HG03378 (cell line): ENCODE data around the gene AFDN.

Experiments used
- ATAC-seq: cut with Tn5 transposase; IDR thresholded peaks from one replicate; pipeline ENCODE4 v1.9.1; 2021; ENCODE audit warnings: mild to moderate bottlenecking, moderate library complexity; ENCODE audit not compliant: unreplicated experiment

The AFDN gene

GRCh38 chr6:167838207-167838748 lies 11.6 kb downstream of the AFDN start:
- no peak for ATAC-seq

- ATAC-seq: no peak
These were observed 12.6 kb downstream of the AFDN start for GRCh38 chr6:167839343-167839742.

- no peak for ATAC-seq
These were observed 13.0 kb downstream of the AFDN start for GRCh38 chr6:167839755-167840154.

GRCh38 chr6:167840160-167840525 lies 13.4 kb downstream of the AFDN start:
- no peak for ATAC-seq

DNA sequence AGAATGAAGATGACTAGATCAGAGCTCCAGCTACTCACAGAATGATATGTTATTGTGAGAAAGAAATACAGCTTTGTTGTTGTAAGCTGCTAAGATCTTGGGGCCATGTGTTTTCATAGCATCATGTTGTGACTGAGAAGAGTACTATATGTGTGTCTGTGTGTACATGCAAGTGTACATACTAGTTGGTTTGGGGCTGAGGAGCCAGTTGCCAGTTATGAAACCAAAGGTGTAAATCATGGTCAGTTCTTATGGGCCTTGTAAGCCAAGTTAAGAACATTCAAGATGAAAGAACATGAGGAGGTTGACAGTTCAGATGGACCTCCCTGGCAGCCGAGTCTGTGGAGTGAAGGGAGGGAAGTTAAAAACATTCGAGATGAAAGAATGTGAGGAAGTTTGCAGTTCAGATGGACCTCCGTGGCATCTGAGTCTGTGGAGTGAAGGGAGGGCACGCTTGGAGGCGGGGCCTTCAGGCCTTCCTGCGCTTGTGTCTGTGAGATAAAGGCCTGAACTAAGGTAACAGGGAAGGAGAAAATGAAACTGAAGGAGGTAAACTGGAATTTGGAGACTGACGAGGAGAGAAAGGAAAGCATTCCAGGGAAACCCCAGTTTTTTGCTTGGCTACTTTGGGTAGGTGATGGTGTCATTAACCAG lies 13.9 kb downstream of the AFDN start:
- no peak for ATAC-seq

DNA sequence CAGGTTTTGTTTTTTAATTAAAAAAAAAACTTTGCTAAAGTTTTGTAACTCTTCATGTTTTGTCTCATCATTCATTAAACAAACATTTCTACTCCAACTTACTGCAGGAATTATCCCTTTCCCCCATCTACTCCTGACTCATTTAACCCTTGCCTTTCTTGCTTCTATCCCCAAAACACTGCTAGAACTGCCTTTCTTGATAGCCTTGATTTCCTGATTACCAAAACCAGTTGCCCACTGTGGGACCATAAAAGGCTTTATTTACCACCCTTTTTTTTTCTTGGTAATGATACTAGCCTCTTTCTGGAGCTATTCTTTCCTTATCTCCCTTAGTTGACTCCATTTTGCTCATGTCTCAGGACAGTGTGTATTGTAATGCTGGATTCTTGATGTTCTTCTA lies 15.3 kb downstream of the AFDN start:
- ATAC-seq: no peak

DNA sequence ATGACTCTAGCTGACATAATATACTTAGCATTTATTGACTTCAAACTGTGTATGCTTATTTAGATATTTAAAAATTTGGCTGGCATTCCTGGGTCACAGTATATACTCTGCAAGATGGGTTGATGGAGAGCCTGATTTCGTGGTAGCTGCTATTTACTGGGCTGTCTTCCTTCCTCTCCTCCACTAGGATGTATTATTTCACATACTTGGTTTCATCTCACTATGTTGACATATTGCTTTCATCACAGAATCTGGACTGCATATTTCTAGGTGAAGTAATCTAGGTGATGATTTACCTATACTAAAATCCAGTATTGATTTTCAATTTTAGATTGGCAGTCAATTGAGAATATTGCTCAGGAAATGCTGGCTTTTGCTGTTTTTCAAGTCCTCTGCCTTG lies 15.7 kb downstream of the AFDN start:
- ATAC-seq: no peak

GRCh38 chr6:167843023-167843422 lies 16.3 kb downstream of the AFDN start:
- ATAC-seq: no peak

DNA sequence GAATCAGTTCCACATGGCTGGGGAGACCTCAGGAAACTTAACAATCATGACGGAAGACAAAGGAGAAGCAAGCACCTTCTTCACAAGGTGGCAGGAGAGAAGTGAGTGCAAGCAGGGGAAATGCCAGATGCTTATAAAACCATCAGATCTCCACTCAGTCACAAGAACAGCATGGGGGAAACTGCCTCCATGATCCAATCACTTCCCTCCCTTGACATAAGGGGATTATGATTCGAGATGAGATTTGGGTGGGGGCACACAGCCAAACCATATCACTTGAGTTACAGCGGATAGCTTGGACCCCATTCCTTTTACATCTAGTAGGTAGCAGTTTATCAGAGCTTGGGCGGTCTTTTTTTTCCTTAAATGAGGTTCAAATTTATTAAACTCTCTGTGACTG lies 19.1 kb downstream of the AFDN start:
- ATAC-seq: no peak

- no peak for ATAC-seq
These were observed 20.4 kb downstream of the AFDN start for GRCh38 chr6:167846997-167847606.

GRCh38 chr6:167847936-167848335 lies 21.2 kb downstream of the AFDN start:
- no peak for ATAC-seq

DNA sequence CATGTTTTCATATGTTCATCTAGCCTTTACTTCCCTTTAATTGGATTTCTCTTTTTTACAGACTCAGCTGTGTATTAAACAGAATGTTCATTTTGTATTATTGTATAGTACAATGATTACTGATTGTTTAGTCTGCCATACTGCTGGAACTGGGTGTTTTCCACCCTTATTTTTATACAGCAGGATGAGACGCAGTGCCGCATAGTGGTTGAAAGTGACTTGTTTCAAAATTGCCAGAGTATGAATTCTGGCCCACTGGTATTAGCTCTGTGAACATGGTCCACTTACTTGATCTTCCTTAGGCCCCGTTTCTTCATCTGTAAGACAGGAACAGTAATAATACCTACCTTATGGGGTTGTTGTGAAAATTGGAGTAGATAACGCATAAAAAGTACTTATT lies 22.1 kb downstream of the AFDN start:
- ATAC-seq: no peak

DNA sequence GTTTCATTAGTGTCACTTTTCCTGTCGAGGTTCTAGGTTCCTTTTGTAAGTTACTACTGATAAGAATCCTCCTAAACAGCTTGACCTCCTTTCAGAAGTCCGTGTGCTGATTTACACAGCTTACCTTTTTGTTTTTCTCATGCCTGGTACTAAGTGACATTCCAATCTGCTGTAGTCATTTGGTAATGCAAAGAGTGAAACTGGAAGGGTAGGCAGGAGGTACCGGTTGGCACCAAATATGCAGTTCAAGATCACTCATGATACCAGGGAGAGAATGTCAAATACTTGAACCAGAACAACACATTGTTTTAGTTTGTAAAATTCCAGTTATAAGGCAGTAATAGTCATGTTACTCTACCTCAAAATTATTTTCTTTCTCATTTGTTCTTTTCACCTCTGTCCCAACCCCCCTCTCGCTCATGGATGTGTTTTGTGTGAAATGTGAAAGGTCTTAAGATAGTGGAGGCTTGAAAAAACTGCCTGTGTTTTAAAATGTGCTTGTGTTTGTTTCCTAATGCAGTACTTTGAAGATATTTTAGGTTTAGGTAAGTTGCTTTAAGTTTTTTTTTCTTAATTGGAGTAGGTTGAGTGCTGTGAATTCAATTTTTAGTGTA lies 23.2 kb downstream of the AFDN start:
- ATAC-seq: no peak

DNA sequence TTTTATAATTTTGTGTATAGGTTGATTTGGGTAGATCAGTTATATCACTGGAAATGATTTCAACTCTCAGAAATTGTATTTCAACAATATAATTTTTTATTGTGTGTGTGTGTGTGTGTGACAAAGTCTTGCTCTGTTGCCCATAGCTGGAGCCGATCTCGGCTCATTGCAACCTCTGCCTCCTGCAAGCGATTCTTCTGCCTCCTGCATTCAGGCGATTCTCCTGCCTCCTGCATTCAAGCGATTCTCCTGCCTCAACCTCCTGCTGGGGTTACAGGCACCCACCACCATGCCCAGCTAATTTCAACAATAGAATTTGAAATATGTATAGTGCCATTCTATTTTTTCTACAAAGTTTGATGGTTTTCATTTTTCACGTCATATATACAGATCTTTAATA lies 24.1 kb downstream of the AFDN start:
- no peak for ATAC-seq

DNA sequence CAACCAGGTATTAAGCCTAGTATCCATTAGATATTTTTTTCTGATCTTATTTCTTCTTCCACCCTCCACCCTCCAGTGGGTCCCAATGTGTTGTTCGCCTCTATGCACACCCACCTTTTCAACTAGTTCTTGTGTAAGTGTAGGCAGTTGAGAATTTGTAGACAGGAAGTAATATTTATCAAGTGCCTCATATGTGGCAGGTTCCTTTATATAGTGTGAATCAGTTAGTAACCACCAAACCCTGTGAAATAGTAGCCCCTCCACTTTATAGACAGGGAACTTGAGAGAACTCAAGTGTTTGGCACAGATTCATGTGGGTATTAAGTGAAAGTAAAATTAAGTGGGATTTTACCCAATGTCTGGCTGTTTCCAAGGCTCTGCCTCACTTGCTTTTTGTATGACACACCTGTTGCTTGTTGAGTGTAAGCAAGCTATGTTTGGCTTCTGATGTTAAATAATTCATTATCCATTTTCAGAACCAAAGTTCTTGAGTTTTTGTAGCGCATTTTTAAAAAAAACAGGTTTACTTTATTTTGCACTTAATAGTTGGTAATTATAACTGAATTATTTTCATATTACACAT lies 24.8 kb downstream of the AFDN start:
- ATAC-seq: no peak

DNA sequence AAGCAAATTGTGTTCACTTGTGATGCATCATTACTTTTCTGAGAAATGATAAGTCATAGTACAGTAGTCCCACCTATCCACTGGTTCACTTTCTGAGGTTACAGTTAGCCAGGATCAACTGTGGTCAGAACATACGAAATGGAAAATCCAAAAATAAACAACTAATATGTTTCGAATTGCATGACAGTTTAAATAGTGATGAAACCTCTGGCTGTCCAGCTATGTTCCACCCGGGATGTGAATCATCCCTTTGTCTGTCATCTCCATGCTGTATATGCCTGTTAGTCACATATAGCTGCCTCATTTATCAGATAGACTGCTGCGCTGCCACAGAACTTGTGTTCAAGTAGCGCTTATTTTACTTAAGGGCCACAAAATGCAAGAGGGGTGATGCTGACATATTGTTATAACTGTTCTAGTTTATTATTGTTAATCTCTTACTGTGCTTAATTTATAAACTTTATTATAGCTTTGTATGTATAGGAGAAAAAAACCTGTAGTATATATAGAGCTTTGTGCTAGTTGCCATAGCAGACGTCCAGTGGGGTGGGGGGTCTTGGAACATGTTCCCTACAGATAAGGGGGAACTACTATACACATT lies 29.2 kb downstream of the AFDN start:
- no peak for ATAC-seq

DNA sequence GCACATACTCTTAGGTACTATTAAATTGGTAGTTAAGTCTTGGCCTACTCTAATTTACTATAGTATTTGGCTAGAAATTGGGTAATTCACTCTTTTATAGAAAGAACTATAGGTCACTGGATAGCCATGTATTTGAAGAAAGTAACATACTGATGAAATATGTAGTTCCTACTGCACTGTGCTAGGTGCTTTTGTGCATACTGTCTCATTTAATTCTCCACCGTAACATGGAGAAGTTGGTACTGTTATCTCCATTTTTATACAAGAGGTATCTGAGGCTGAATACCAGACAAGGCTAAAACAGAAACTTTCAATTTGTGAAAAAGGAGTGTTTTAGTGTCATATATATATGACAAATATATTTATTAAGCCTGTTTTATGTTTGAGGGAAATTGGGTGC lies 29.8 kb downstream of the AFDN start:
- no peak for ATAC-seq

- no peak for ATAC-seq
These were observed 30.4 kb downstream of the AFDN start for GRCh38 chr6:167856999-167857660.

- no peak for ATAC-seq
These were observed 31.4 kb downstream of the AFDN start for GRCh38 chr6:167858086-167858591.

- ATAC-seq: no peak
These were observed 32.3 kb downstream of the AFDN start for GRCh38 chr6:167858842-167859664.
